Choroid plexus epithelial cell (primary cell): Measurements from ENCODE around the gene ARAP1.

ENCODE experiments used
- DNase-seq: peaks from one replicate; pipeline ENCODE4 v3.0.0-alpha.2; 2010; ENCODE audit warnings: low read depth
- H3K4me3 ChIP-seq: 2 replicates; pipeline ENCODE4 v1.5.1; 2011; ENCODE audit warnings: low read depth, mild to moderate bottlenecking, control low read depth, low read length, moderate library complexity
- TF ChIP-seq, protein P1 (sequence below): conservative IDR thresholded peaks from 2 replicates; pipeline ENCODE4 v1.5.1; 2011; ENCODE audit warnings: low read depth, mild to moderate bottlenecking, control low read depth, inconsistent platforms, low read length, moderate library complexity

Gene ARAP1

DNA sequence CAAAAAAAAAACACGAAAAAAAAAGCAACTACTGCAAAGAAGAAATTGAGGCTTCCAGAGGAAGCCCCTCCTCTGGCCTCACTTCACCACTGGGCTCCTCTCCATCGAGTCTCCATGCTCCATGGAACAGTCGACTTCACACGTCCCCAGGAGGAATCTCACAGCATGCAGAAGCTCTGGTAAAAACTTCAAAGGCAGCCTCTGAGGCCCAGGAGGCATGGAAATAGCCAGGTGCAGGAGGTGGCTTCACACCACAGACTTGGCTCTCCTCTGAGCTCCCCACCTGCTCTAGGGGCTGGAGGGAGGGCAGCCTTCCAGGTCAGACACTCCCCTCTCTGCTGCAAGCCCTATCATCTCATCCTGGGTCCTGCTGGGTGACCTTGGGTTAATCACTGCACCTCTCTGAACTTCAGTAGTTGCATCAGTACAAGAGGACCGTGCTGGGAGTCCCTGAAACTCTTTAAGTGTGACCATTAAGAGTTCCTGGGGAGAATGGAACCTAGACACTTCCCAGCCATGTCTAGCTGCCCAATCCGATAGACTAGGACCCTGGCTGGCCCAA lies 86.2 kb downstream of the ARAP1 start:
- TF ChIP-seq, protein P1, sequence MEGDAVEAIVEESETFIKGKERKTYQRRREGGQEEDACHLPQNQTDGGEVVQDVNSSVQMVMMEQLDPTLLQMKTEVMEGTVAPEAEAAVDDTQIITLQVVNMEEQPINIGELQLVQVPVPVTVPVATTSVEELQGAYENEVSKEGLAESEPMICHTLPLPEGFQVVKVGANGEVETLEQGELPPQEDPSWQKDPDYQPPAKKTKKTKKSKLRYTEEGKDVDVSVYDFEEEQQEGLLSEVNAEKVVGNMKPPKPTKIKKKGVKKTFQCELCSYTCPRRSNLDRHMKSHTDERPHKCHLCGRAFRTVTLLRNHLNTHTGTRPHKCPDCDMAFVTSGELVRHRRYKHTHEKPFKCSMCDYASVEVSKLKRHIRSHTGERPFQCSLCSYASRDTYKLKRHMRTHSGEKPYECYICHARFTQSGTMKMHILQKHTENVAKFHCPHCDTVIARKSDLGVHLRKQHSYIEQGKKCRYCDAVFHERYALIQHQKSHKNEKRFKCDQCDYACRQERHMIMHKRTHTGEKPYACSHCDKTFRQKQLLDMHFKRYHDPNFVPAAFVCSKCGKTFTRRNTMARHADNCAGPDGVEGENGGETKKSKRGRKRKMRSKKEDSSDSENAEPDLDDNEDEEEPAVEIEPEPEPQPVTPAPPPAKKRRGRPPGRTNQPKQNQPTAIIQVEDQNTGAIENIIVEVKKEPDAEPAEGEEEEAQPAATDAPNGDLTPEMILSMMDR, result no peak
- DNase-seq, result no peak
- no peak overlapping the region for H3K4me3 ChIP-seq

DNA sequence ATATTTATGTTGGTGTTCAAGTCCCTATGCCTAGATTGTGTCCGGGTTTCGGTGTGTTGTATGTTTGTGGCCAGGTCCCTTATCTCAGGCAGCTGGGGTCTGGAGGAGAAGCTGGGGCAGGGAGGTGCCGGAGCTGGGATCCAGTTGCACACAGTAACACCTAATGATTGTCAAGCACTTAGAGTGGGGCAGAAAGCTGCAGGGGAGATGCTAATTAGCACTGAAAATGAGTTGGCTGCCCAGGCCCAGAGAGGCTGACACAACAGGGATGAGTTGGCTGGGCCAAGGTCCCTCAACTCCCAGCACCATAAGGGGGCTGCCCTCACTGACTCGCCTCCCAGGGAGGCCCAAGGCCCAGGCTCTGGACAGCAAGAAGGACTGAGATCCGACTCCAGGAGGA lies 90.2 kb downstream of the ARAP1 start:
- H3K4me3 ChIP-seq, result no peak overlapping the region
- TF ChIP-seq, protein P1, result no peak
- DNase-seq, result no peak

DNA sequence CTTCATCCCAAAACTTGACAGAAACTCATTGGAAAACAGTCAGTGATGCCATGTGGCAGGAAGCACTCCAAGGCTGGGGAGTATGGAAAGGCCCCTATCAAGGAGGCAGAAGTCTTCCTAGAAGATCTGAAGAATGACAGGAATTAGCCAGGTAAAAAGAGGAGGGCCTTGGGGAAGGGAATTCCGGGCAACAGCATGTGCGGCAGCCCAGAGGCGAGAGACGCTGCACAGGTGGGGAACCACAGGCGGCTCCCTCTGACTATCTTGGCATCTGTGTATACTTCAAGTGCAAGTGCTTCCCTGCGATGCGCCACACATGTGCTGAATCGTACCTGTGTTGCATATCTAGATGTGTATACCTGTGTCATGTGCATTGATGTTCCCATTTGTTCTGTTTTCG lies 90.7 kb downstream of the ARAP1 start:
- H3K4me3 ChIP-seq, result no peak overlapping the region
- TF ChIP-seq, protein P1, result no peak
- DNase-seq, result no peak

DNA sequence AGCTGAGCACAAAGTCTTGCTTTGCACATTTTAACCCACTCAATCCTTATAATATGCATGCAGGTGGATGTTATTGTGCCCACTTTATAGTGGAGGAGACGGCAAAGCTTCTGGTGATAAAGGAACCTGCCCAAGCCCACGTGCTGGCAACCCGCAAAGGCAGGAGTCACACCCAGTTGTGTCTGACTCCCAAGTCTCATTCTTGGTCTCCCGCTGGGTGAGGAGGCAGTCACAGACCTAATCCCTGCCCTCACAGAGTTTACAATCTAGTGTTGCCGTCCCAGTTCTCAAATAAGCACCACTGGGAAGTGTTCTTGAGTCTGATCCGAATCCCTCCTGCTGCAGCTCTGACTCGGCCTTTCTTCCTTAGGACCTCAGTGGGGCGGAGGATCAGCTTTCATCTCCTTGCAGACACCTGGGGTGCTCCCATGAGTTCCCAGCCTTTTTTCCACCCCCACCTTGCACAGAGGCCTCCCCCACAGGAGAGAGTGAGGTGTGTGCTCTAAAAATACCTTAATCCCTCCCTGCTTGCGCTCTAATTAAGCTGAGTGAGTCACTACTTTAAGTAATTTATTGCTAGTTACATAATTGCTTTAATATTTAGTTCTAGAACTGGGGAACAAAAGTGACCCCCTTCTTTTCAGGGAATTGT lies 93.1 kb downstream of the ARAP1 start:
- no peak overlapping the region for H3K4me3 ChIP-seq
- DNase-seq, result no peak
- TF ChIP-seq, protein P1, result no peak

DNA sequence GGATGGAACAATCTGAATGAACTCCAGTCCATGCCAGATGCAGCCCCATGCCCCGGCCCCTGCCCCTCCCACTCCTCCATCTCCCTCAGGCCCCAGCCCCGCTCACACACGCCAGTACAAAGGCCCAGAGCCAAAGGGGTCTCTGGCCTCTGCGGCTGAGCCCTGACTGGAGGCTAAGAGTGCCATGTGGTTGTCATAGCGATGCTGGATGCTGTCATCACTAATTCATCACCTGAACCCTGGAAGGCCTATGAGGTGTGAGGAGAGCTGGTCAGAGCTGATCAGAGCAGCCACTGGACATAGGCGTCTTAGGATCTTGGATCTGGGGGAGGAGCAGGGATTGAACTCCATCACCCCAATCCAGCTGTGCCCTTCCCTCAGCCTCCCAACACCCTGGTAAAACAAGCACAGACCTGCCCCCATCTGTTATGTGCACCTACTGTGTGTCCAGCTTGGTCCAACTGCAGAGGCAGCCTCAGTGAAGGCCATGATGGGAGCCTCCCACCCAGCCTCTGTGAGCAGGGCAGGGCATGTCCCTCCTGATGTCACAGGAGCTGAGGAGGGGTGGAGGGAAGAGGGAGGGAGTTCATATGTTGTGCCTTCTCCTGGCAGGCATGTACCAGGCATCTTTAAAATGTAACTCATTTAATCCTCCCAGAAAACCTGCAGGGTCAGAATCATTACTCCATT lies 94.7 kb downstream of the ARAP1 start:
- TF ChIP-seq, protein P1, result no peak
- no peak for DNase-seq
- H3K4me3 ChIP-seq, result no peak overlapping the region

DNA sequence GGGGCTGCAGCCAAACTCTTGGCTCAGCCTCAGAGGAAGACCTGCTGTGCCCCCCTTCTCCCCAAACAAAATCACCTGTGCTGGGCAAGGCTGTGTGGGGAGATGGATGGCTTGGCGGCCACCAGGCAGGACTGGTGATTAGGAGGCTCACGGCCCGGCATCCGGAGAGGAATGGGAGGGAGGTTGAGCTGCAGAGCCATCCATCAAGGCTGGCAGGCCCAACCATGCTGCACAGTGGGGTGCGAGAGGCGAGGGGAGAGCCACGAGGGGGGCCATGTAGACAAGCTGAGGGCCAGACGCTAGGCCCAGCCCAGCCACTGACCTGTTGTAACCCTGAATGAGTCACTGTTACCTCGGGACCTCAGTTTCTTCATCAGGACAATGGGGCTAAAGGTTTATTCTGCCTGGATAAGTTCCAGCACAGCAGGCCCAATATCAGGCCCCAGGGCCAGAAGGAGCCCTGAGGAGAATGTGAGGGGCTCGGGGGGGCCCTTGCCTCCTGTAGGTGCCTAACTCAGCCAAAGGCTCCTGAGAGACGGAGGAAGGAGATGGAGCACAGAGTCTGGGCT lies 96.2 kb downstream of the ARAP1 start:
- no peak for DNase-seq
- TF ChIP-seq, protein P1, result no peak
- H3K4me3 ChIP-seq, result no peak overlapping the region
